ENCODE data around the gene SLC15A2. TPM values are rescaled to one million over a fixed set of nuclear protein-coding genes. Genes with fewer than 3 reads are reported as not detected.

SLC15A2 gene
- total and polyA plus RNA-seq, 12 donors: 0.51 to 4.0 (median 2.2) TPM

GRCh38 chr3:121897296-121897695 lies 3.1 kb downstream of the SLC15A2 start:
- intact Hi-C loops (cut with DNase I): no loop called here
- DNase-seq: no peak
- WGBS, 4 donors: 92 to 100% (median 95%) methylated on average over 3 of the region's 3 CpGs
- TF ChIP-seq POLR2A (IDR thresholded peaks at IDR 0.05) (no peak), CTCF (IDR thresholded peaks at IDR 0.05) (no peak)
- peaks cover 0 to 8% of the 10 kb centered on the region in 2 donors for H3K4me1 ChIP-seq (replicated peaks in 1 of 2)
- no peak overlapping the region for H3K4me3 ChIP-seq
- no peaks in the 10 kb centered on the region for H3K36me3 ChIP-seq (replicated peaks in 1 of 2)
- H3K27me3 ChIP-seq: no peaks in the 10 kb centered on the region
- no peak overlapping the region for H3K27ac ChIP-seq
- H3K9me3 ChIP-seq (replicated peaks in 1 of 3): no peaks in the 10 kb centered on the region

DNA sequence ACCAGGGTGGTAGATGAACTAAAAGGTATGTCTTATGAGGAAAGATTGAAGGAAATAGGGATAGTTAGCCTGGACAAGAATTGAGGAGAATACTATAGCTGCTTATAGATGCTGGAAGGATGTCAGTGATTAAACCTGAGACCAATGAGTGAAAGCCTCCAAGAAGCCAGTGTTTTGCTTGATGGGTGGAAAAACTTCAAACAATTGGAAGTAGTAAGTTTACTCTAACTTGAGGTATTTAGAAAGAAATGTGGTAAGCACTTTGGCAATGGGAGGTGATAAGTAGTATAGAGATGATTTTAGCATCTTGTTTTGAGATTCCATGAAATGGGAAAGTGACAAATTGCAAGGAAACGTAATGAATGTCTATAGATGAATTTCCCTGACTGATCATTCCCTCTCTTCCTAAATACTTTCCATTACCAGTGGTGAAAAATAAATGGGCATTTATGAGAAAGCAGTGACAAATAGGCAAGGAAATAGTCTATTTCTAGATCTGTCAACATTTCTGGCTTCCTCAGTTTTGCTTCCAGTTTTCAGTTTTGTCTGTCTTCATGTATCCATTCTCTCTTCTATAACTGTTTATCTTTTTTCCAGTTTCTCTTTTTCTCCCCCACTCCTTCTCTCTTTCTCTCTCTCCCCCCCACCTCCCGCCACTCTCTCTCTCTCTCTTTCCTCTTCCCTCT lies 19.2 kb downstream of the SLC15A2 start:
- 55 to 82% (median 72%) methylated on average over 2 of the region's 2 CpGs for WGBS, 4 donors
- Histone ChIP-seq H3K4me3 (no peak overlapping the region), H3K27me3 (no peaks in the 10 kb centered on the region), H3K4me1 (replicated peaks in 1 of 2) (no peaks in the 10 kb centered on the region), H3K27ac (peak overlapping the region in 3 of 5 donors; percentile 10 to 17 (median 12)), H3K36me3 (replicated peaks in 1 of 2) (no peaks in the 10 kb centered on the region), H3K9me3 (replicated peaks in 1 of 3) (no peaks in the 10 kb centered on the region)
- no peak for DNase-seq
- no peak for TF ChIP-seq CTCF (IDR thresholded peaks at IDR 0.05)
- TF ChIP-seq POLR2A (IDR thresholded peaks at IDR 0.05): no peak
- intact Hi-C loops (cut with DNase I): no loop called here

GRCh38 chr3:121914081-121914998 lies 20.1 kb downstream of the SLC15A2 start:
- no peaks in the 10 kb centered on the region for H3K4me1 ChIP-seq (replicated peaks in 1 of 2)
- TF ChIP-seq CTCF (IDR thresholded peaks at IDR 0.05) (no peak), POLR2A (IDR thresholded peaks at IDR 0.05) (no peak)
- no peaks in the 10 kb centered on the region for H3K27me3 ChIP-seq
- H3K9me3 ChIP-seq (replicated peaks in 1 of 3): no peaks in the 10 kb centered on the region
- H3K4me3 ChIP-seq: no peak overlapping the region
- H3K27ac ChIP-seq: peak overlapping the region in 2 of 5 donors; percentile 12 to 17
- H3K36me3 ChIP-seq (replicated peaks in 1 of 2): no peaks in the 10 kb centered on the region
- intact Hi-C loops (cut with DNase I): no loop called here
- WGBS, 4 donors: 68 to 77% (median 71%) methylated on average over 12 of the region's 12 CpGs
- DNase-seq: peak in 1 of 7 donors; percentile 8

- Histone ChIP-seq H3K4me1 (replicated peaks in 1 of 2) (no peaks in the 10 kb centered on the region), H3K27ac (no peak overlapping the region), H3K27me3 (no peaks in the 10 kb centered on the region), H3K9me3 (replicated peaks in 1 of 3) (no peaks in the 10 kb centered on the region), H3K4me3 (no peak overlapping the region), H3K36me3 (replicated peaks in 1 of 2) (no peaks in the 10 kb centered on the region)
- TF ChIP-seq CTCF (IDR thresholded peaks at IDR 0.05): no peak
- no peak for TF ChIP-seq POLR2A (IDR thresholded peaks at IDR 0.05)
- intact Hi-C loops (cut with DNase I): no loop called here
- DNase-seq: no peak
Observed at GRCh38 chr3:121916189-121916588, 22.0 kb downstream of the SLC15A2 start.
